Left lung (tissue), 10 donors: ENCODE measurements around the gene PRDM12. TPM values are rescaled to one million over a fixed set of nuclear protein-coding genes. Genes with fewer than 3 reads are reported as not detected.

ENCODE experiments used
- ATAC-seq: fragments of 200-7000 bp; cut with Tn5 transposase; one replicate; pipeline ENCODE4 v1.9.1; 2020; ENCODE audit warnings: moderate library complexity
- DNase-seq, 4 donors: peaks; one replicate each; pipeline ENCODE4 v3.0.0-alpha.2; 2013 to 2020
- H3K27ac ChIP-seq, 2 donors: fragments of 200-600 bp; sonication (generic) in 1 of 2; one replicate each; pipeline versions ENCODE4 v1.5.0 to v1.8.0; 2020 to 2021
- H3K27me3 ChIP-seq, 2 donors: fragments of 200-600 bp; sonication (generic) in 1 of 2; one replicate each; pipeline versions ENCODE4 v1.5.0 to v1.8.0; 2020 to 2021
- H3K36me3 ChIP-seq, 2 donors: fragments of 200-600 bp; sonication (generic) in 1 of 2; one replicate each; pipeline versions ENCODE4 v1.5.0 to v1.8.0; 2020 to 2021
- H3K4me1 ChIP-seq, 2 donors: fragments of 200-600 bp; one replicate each; pipeline ENCODE4 v1.8.0; 2021
- H3K4me3 ChIP-seq, 2 donors: fragments of 200-600 bp; sonication (generic) in 1 of 2; one replicate each; pipeline versions ENCODE4 v1.5.0 to v1.8.0; 2020 to 2021; ENCODE audit warnings: mild to moderate bottlenecking in 1 of 2
- H3K9me3 ChIP-seq, 2 donors: fragments of 200-600 bp; sonication (generic) in 1 of 2; one replicate each; pipeline versions ENCODE4 v1.5.0 to v1.8.0; 2020 to 2021
- CTCF ChIP-seq, 2 donors: fragments of 200-600 bp; sonication (generic) in 1 of 2; IDR thresholded peaks; one replicate each; pipeline versions ENCODE4 v1.5.0 to v1.8.0; 2021; ENCODE audit warnings: antibody characterized with exemption in 2 of 2
- intact Hi-C, 2 donors: fragments of 100-400 bp; cut with DNase I; formaldehyde crosslinking; loops; one replicate each; pipeline versions ENCODE4 v1.11.2 to v1.14.2; 2022
- polyA plus RNA-seq, 6 donors: library from polyadenylated mRNA; unstranded; fragments of 120-200 nt; gene quantifications; one replicate each; pipeline ENCODE4 v1.2.1, GENCODE V29; 2013; ENCODE audit not compliant: insufficient read length in 6 of 6
- total RNA-seq, 2 donors: library from RNA; stranded (reverse); fragmentation: NEBNext Ultra II Directional; extraction: Animal tissue kit (Norgen Biotek cat#: 25700); gene quantifications; one replicate each; pipeline ENCODE4 v1.2.1, GENCODE V29; 2021
- donor health status: DM: no; HTN: yes; CAD: no.
- donor health status: DM: no; HTN: no; CAD: no.

PRDM12 gene
- total and polyA plus RNA-seq, 8 donors, result not detected

DNA sequence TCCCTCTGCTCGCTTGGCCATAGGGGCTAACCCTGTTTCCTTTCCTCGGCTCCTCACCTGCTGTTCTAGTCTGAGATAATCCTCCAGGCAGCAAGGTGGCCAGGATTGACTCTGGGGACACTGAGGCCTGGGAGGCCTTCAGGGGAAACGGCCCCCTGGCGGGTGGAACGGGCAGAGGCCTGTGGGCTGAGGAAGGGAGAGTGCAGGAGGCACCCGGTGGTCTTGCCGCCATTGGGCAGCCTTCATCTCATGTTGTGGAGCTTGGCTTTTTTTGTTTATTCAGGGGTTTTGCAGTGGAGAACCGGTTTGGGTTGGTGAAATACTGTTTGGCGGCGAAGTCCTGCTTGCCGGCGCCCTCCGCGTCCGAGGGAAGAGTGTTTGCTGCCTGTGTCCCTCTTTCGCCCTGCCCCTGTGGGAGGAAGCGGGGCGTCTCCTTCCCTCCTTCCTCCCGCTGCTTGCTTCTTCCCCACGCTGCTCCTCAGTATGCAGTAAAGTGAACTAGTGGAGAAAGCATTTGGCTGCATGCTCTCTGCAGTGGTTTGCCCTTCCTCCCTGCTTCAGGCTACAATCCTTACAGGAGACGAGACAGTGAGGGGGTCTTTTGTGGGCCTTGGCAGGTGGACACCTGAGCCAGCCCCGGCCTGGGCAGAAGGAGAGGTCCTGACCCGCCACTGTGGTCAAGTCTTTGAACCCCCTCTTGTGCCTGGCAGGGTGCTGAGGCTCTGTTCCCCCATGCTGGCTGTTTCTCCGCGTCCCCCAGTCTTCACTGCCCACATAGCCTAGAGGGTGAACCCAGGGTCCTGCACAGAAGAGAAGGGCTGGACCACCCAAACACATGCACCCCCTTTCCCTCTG is 30.8 kb upstream of the PRDM12 start:
- Histone ChIP-seq H3K27ac (no peak overlapping the region), H3K27me3 (no peaks in the 10 kb centered on the region), H3K4me1 (no peaks in the 10 kb centered on the region), H3K9me3 (no peaks in the 10 kb centered on the region), H3K4me3 (no peak overlapping the region), H3K36me3 (peaks cover 0 to 94% of the 10 kb centered on the region in 2 donors)
- no peak for ATAC-seq
- intact Hi-C loops, result no loop called here
- peak in 1 of 4 donors; percentile 67 for DNase-seq
- no peak for TF ChIP-seq CTCF (IDR thresholded peaks at IDR 0.05)

- no peaks in the 10 kb centered on the region for H3K4me1 ChIP-seq
- H3K4me3 ChIP-seq, result no peak overlapping the region
- H3K9me3 ChIP-seq, result no peaks in the 10 kb centered on the region
- no peaks in the 10 kb centered on the region for H3K27me3 ChIP-seq
- peaks cover 0 to 90% of the 10 kb centered on the region in 2 donors for H3K36me3 ChIP-seq
- intact Hi-C loops, result no loop called here
- H3K27ac ChIP-seq, result no peak overlapping the region
- DNase-seq (peak in 1 of 4 donors; percentile 61), ATAC-seq (no peak)
- no peak for TF ChIP-seq CTCF (IDR thresholded peaks at IDR 0.05)
Measured at GRCh38 chr9:130634191-130634768, 30.1 kb upstream of the PRDM12 start.

- Histone ChIP-seq H3K27me3 (no peaks in the 10 kb centered on the region), H3K27ac (no peak overlapping the region), H3K36me3 (peaks cover 0 to 85% of the 10 kb centered on the region in 2 donors), H3K4me1 (no peaks in the 10 kb centered on the region), H3K9me3 (no peaks in the 10 kb centered on the region), H3K4me3 (no peak overlapping the region)
- TF ChIP-seq CTCF (IDR thresholded peaks at IDR 0.05), result no peak
- ATAC-seq (no peak), DNase-seq (peak in 1 of 4 donors; percentile 56)
- intact Hi-C loops, result no loop called here
Measured at GRCh38 chr9:130634801-130635200, 29.6 kb upstream of the PRDM12 start.

DNA sequence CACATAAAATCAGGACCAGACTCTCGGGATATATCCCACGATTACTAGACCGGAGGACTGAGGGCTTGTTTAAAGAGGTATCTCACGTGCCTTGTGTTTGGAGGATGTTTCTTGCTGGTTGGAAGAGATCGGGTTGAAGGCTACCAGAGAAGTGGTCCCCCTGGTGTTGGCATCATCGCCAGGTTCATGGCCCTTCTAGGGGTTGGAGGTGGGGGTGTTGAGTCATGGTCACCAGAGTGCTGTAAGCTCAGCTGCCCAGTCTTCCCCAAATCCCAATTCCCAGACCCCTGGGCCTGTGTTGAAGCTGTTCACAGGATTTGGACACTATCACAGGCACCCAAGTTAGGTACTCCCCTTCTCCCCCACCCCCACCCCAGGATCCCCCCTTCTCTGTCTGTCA is 29.1 kb upstream of the PRDM12 start:
- no peak overlapping the region for H3K27ac ChIP-seq
- H3K9me3 ChIP-seq, result no peaks in the 10 kb centered on the region
- no peak overlapping the region for H3K4me3 ChIP-seq
- intact Hi-C loops, result no loop called here
- no peaks in the 10 kb centered on the region for H3K27me3 ChIP-seq
- DNase-seq (no peak), ATAC-seq (no peak)
- H3K36me3 ChIP-seq, result peaks cover 0 to 80% of the 10 kb centered on the region in 2 donors
- TF ChIP-seq CTCF (IDR thresholded peaks at IDR 0.05), result no peak
- no peaks in the 10 kb centered on the region for H3K4me1 ChIP-seq
